Gastroesophageal sphincter (tissue), 4 donors: ENCODE results near the gene MICAL3. TPM values are rescaled to one million over a fixed set of nuclear protein-coding genes. Genes with fewer than 3 reads are reported as not detected.

ENCODE experiments used
- ATAC-seq: fragments of 150-250 bp; one replicate; pipeline ENCODE4 v1.9.1; 2016; ENCODE audit warnings: mild to moderate bottlenecking, moderate library complexity
- H3K27ac ChIP-seq, 4 donors: fragments of 200-600 bp; sonication (generic) in 3 of 4; 1 replicate in 3 of 4; 2 replicates in 1 of 4; pipeline ENCODE4 v1.5.1; 2016 to 2019
- H3K27me3 ChIP-seq: fragments of 200-600 bp; sonication (generic); one replicate; pipeline ENCODE4 v1.5.1; 2019
- H3K36me3 ChIP-seq, 2 donors: fragments of 200-600 bp; sonication (generic); one replicate each; pipeline ENCODE4 v1.5.1; 2019; ENCODE audit warnings: control low read depth in 1 of 2
- H3K4me1 ChIP-seq, 3 donors: fragments of 200-600 bp; sonication (generic); 1 replicate in 2 of 3; 2 replicates in 1 of 3; pipeline ENCODE4 v1.5.1; 2016 to 2019; ENCODE audit warnings: control low read depth in 2 of 3
- H3K4me3 ChIP-seq, 2 donors: fragments of 200-600 bp; sonication (generic); one replicate each; pipeline ENCODE4 v1.5.1; 2019; ENCODE audit warnings: mild to moderate bottlenecking in 1 of 2, moderate library complexity in 1 of 2
- H3K9me3 ChIP-seq, 3 donors: fragments of 200-600 bp; sonication (generic); one replicate each; pipeline ENCODE4 v1.5.1; 2017 to 2019; ENCODE audit warnings: control low read depth in 2 of 3
- EP300 ChIP-seq: sonication (generic); formaldehyde crosslinking; IDR thresholded peaks from one replicate; pipeline ENCODE4 v1.6.1; 2017; ENCODE audit warnings: antibody characterized with exemption, mild to moderate bottlenecking
- POLR2A ChIP-seq, 2 donors: fragments of 450-650 bp; IDR thresholded peaks; one replicate each; pipeline ENCODE4 v1.6.1; 2017; ENCODE audit warnings: antibody characterized with exemption in 2 of 2, mild to moderate bottlenecking in 2 of 2, moderate library complexity in 1 of 2
- POLR2AphosphoS5 ChIP-seq: sonication (generic); formaldehyde crosslinking; IDR thresholded peaks from one replicate; pipeline ENCODE4 v1.6.1; 2017; ENCODE audit warnings: antibody characterized with exemption
- WGBS, 2 donors: methylation state at CpG; one replicate each; pipeline ENCODE4 v1.1.5; 2018; ENCODE audit warnings: low coverage in 1 of 2; 5-methylcytosine and 5-hydroxymethylcytosine counted together
- total RNA-seq, 4 donors: library from RNA; depleted of rRNA; stranded (reverse); fragments of >200 nt; gene quantifications; one replicate each; pipeline ENCODE4 v1.1.0, GENCODE V29; 2016
- TF ChIP-seq, protein P1 (sequence below), 4 experiments: fragments of 200-600 bp in 2 of 4; fragments of 450-650 bp in 2 of 4; sonication (generic) in 1 of 4; IDR thresholded peaks; one replicate each; pipeline ENCODE4 v1.5.1; 2017 to 2019; ENCODE audit warnings: antibody characterized with exemption in 4 of 4, mild to moderate bottlenecking in 2 of 4, moderate library complexity in 2 of 4

Gene MICAL3
- total RNA-seq, 4 donors from 2014 or later = 37.3 to 120 (median 51.5) TPM

DNA sequence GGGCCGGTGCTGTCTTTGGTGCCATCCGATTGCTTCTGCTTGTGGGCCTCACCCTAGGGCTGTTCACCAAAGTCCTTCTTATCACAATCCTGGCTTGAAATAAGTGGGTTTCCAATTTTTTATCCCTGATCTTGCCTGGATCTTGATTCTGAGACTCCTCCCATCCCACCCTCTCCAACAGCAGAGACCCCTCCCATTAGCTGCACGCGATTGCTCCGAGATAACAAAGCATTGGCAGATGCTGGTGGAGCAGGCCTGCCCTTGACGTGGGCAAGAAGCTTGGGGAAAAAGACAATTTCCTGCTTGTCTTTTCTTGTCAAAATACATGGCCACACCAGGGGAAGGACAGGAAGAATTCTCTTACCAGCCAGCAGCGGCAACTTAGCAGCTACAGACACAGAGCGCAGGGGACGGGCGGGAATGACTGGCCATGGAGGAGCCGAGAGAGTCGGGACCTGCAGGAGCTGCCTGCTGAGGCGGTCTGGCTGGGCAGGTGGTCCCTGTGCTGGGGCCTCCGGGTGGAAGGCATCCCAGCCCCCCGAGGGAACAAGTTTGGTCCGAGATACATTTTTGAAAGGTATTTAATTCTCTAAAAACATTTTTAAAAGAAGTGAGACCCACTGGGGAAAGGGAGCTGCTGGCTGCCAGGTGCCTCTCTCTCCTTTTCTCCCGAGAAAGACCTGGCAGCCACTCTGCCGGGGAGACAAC, 240.4 kb downstream of the MICAL3 start:
- H3K4me1 ChIP-seq = peaks cover 0 to 45% (median 2%) of the 10 kb centered on the region in 3 donors
- H3K27me3 ChIP-seq = peaks cover 18% of the 10 kb centered on the region
- 73 to 80% methylated on average over 1 to 13 of the region's 18 CpGs for WGBS, 2 donors
- H3K36me3 ChIP-seq = peaks cover 0 to 14% of the 10 kb centered on the region in 2 donors
- no peak overlapping the region for H3K27ac ChIP-seq
- TF ChIP-seq EP300 = no peak
- TF ChIP-seq, protein P1, sequence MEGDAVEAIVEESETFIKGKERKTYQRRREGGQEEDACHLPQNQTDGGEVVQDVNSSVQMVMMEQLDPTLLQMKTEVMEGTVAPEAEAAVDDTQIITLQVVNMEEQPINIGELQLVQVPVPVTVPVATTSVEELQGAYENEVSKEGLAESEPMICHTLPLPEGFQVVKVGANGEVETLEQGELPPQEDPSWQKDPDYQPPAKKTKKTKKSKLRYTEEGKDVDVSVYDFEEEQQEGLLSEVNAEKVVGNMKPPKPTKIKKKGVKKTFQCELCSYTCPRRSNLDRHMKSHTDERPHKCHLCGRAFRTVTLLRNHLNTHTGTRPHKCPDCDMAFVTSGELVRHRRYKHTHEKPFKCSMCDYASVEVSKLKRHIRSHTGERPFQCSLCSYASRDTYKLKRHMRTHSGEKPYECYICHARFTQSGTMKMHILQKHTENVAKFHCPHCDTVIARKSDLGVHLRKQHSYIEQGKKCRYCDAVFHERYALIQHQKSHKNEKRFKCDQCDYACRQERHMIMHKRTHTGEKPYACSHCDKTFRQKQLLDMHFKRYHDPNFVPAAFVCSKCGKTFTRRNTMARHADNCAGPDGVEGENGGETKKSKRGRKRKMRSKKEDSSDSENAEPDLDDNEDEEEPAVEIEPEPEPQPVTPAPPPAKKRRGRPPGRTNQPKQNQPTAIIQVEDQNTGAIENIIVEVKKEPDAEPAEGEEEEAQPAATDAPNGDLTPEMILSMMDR (IDR thresholded peaks at IDR 0.05) = no peak
- TF ChIP-seq POLR2AphosphoS5 = no peak
- no peak for TF ChIP-seq POLR2A (IDR thresholded peaks at IDR 0.05)
- no peak for ATAC-seq
- H3K4me3 ChIP-seq = no peak overlapping the region
- no peaks in the 10 kb centered on the region for H3K9me3 ChIP-seq

DNA sequence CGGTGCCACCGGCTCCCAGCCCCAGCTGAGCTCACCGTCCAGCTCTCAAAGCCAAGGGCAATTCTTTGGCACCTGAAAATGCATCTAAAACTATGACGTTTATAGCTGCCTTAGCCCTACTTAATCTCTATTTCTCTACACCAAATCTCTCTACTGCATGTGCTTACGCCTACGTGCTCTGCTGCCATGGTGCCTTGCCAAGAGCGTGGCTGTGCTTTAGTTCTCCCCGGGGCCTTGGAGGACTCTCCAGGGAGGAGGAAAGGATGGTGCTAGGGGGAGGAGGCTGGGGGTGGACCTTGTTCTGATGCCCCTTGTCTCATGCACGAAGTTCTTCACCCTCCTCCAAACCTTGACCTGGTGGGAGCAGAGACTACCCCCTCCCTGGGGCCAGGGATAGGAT, 241.0 kb downstream of the MICAL3 start:
- Histone ChIP-seq H3K27me3 (peaks cover 18% of the 10 kb centered on the region), H3K36me3 (peaks cover 0 to 8% of the 10 kb centered on the region in 2 donors), H3K4me1 (peaks cover 0 to 45% (median 2%) of the 10 kb centered on the region in 3 donors), H3K4me3 (no peak overlapping the region), H3K9me3 (no peaks in the 10 kb centered on the region), H3K27ac (no peak overlapping the region)
- TF ChIP-seq POLR2AphosphoS5 = no peak
- 65% methylated on average over 6 of the region's 9 CpGs; no CpG with 5 or more reads in 1 of the 2 donors for WGBS, 2 donors
- no peak for ATAC-seq

DNA sequence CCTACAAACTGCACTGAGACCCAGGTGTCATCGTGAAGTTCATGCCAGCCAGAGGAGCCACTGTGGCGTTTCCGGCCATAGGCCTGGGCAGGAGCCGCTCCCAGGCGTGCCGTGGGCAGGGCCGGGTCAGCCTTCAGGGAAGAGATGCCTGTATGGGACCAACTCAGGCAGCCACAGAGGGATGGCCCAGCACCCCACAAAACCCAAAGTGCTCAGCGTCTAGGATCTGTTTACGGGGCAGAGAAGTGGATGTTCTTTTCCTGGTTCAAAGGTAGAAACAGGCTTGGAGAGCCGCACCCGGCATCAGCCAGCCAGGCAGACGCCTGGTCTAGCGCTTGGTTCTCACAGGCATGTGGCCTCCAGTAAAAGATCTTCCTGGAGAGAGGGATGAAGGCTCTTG, 241.7 kb downstream of the MICAL3 start:
- TF ChIP-seq, protein P1 (IDR thresholded peaks at IDR 0.05) = no peak
- peaks cover 18% of the 10 kb centered on the region for H3K27me3 ChIP-seq
- no peaks in the 10 kb centered on the region for H3K9me3 ChIP-seq
- H3K4me3 ChIP-seq = no peak overlapping the region
- ATAC-seq = no peak
- WGBS, 2 donors = 90% methylated on average over 2 of the region's 13 CpGs; no CpG with 5 or more reads in 1 of the 2 donors
- peaks cover 0 to under 1% of the 10 kb centered on the region in 2 donors for H3K36me3 ChIP-seq
- peaks cover 0 to 43% (median 2%) of the 10 kb centered on the region in 3 donors for H3K4me1 ChIP-seq
- H3K27ac ChIP-seq = no peak overlapping the region

DNA sequence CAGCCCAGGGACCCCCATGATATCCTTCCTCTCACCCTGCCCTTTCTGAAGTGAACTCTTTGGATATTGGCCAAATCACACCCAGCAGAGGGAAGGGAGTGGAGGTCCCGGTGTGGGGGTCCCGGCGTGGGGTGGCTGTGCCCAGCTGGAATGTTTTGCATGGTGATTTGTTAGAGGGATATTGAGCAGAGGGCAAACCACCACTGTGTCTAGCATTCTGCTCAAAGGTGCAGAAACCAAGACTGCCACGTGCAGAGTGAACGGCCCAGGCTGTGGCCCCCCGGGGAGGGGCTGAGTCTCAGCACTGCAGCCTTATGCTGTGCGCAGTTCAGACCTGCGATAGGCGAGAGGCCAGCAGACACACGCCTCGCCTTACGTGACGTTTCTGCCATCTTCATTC, 242.2 kb downstream of the MICAL3 start:
- WGBS, 2 donors = 74 to 100% methylated on average over 1 to 9 of the region's 13 CpGs
- TF ChIP-seq POLR2AphosphoS5 (no peak), EP300 (no peak), POLR2A (IDR thresholded peaks at IDR 0.05) (no peak)
- TF ChIP-seq, protein P1 (IDR thresholded peaks at IDR 0.05) = no peak
- Histone ChIP-seq H3K4me1 (peaks cover 0 to 39% (median 2%) of the 10 kb centered on the region in 3 donors), H3K9me3 (no peaks in the 10 kb centered on the region), H3K4me3 (no peak overlapping the region), H3K36me3 (no peaks in the 10 kb centered on the region), H3K27me3 (peaks cover 18% of the 10 kb centered on the region), H3K27ac (no peak overlapping the region)
- no peak for ATAC-seq

DNA sequence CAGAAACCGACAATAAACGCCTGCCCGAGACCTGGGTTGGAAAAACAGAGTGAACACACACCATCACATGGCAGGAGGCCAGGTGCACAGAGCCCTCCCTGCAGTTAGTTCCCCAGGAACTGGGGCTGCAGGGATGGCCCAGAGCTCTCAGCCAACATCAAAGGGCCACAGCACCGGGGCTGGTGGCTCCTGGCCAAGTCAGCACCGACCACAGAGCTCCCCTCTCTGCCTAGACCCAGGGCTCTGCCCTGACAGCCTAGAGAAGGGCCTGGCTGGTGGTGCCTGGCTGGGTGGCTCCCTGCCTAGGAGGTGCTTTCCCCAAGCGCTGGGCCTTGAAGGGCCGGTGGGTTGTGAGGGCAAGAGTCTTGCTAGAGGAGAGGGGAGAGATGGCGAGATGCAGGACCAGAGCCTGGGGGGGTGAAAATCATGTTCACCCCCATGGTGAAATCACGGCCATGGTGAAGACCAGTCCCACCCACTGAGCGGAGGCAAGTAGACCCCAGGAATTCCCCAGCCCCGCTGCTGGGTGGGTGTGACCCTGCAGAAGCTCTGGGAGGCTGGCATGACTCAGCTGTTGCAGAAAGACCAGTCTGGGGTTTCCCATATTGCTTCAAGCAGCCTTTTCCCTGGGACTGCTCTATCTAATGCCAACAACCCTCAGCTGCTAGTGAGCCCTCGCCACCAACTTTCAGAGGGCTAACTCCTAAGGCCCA, 242.9 kb downstream of the MICAL3 start:
- peaks cover 0 to 32% (median 2%) of the 10 kb centered on the region in 3 donors for H3K4me1 ChIP-seq
- no peak overlapping the region for H3K4me3 ChIP-seq
- no peaks in the 10 kb centered on the region for H3K9me3 ChIP-seq
- TF ChIP-seq EP300 (no peak), POLR2AphosphoS5 (no peak), POLR2A (IDR thresholded peaks at IDR 0.05) (no peak)
- TF ChIP-seq, protein P1 (IDR thresholded peaks at IDR 0.05) = no peak
- 43% methylated on average over 2 of the region's 12 CpGs; no CpG with 5 or more reads in 1 of the 2 donors for WGBS, 2 donors
- peaks cover 20% of the 10 kb centered on the region for H3K27me3 ChIP-seq
- H3K27ac ChIP-seq = no peak overlapping the region
- no peak for ATAC-seq
- H3K36me3 ChIP-seq = no peaks in the 10 kb centered on the region
